ENCODE measurements around the gene VSX1.

Gene VSX1

GRCh38 chr20:25087186-25087929 is 5.4 kb upstream of the VSX1 start:
- no peak for DNase-seq (ENCODE audit: low read depth)

GRCh38 chr20:25085756-25086495 is 4.0 kb upstream of the VSX1 start:
- no peak for DNase-seq (ENCODE audit: low read depth)

- no peak for DNase-seq (ENCODE audit: low read depth)
These were observed 2.8 kb upstream of the VSX1 start for GRCh38 chr20:25084626-25085187.

GRCh38 chr20:25083773-25084625 is 2.1 kb upstream of the VSX1 start:
- no peak for DNase-seq (ENCODE audit: low read depth)

- no peak for DNase-seq (ENCODE audit: low read depth)
These were observed 1.3 kb upstream of the VSX1 start for GRCh38 chr20:25083141-25083772.

- no peak for DNase-seq (ENCODE audit: low read depth)
These were observed 545 bp upstream of the VSX1 start for GRCh38 chr20:25082498-25082873.

- no peak for DNase-seq (ENCODE audit: low read depth)
These were observed 744 bp downstream of the VSX1 start for GRCh38 chr20:25081065-25081729.

- no peak for DNase-seq (ENCODE audit: low read depth)
These were observed 2.8 kb downstream of the VSX1 start for GRCh38 chr20:25079171-25079570.

GRCh38 chr20:25078662-25079061 is 3.3 kb downstream of the VSX1 start:
- DNase-seq (ENCODE audit: low read depth): no peak

- no peak for DNase-seq (ENCODE audit: low read depth)
These were observed 4.3 kb downstream of the VSX1 start for GRCh38 chr20:25077610-25078169.

- DNase-seq (ENCODE audit: low read depth): no peak
These were observed 5.0 kb downstream of the VSX1 start for GRCh38 chr20:25076731-25077609.

- no peak for DNase-seq (ENCODE audit: low read depth)
These were observed 5.7 kb downstream of the VSX1 start for GRCh38 chr20:25076201-25076600.

GRCh38 chr20:25073544-25073943 is 8.4 kb downstream of the VSX1 start:
- DNase-seq (ENCODE audit: low read depth): no peak

- DNase-seq (ENCODE audit: low read depth): no peak
These were observed 9.6 kb downstream of the VSX1 start for GRCh38 chr20:25072226-25072811.

- DNase-seq (ENCODE audit: low read depth): no peak
These were observed 10.2 kb downstream of the VSX1 start for GRCh38 chr20:25071734-25072133.

- no peak for DNase-seq (ENCODE audit: low read depth)
These were observed 11.0 kb downstream of the VSX1 start for GRCh38 chr20:25070821-25071473.

GRCh38 chr20:25067102-25067987 is 14.6 kb downstream of the VSX1 start:
- DNase-seq (ENCODE audit: low read depth): no peak

- DNase-seq (ENCODE audit: low read depth): no peak
These were observed 15.6 kb downstream of the VSX1 start for GRCh38 chr20:25066386-25066785.

All from CMK (cell line).